ENCODE data around the gene CD2. TPM values are rescaled to one million over a fixed set of nuclear protein-coding genes. Genes with fewer than 3 reads are reported as not detected.
"Not testable (repeated sequence)": the region's sequence is repeated elsewhere in the genome, so short reads cannot be mapped to it uniquely, and the experiment has no call there.

The CD2 gene
- total and polyA plus RNA-seq, 2 of the 8 experiments (the other 6 are each of a cell fraction or from before 2014, with no cell fraction given) = not detected

- H4K20me1 ChIP-seq (replicated peaks in 1 of 2; ENCODE audit: control insufficient read depth in 1 of 2, insufficient read depth in 2 of 2, low read length in 2 of 2); H4K5ac ChIP-seq (ENCODE audit: insufficient read length, low read depth, low read length); POLR2A ChIA-PET (ENCODE audit: partially characterized antibody); H3K4ac ChIP-seq (replicated peaks; ENCODE audit: insufficient read length, low read depth, low read length); H4K91ac ChIP-seq (replicated peaks; ENCODE audit: insufficient read length, low read length); H3K23me2 ChIP-seq (ENCODE audit: low read depth, low read length); H2BK5ac ChIP-seq (ENCODE audit: low read depth, low read length); H2BK15ac ChIP-seq (ENCODE audit: low read length); H3K9ac ChIP-seq (replicated peaks in 1 of 4; ENCODE audit: extremely low read depth in 1 of 4, low read depth in 3 of 4, low read length in 3 of 4); H2BK12ac ChIP-seq (ENCODE audit: low read depth, low read length); H2BK20ac ChIP-seq (ENCODE audit: low read length); H2AFZ ChIP-seq (ENCODE audit: low read length); DNase-seq (ENCODE audit: low read depth in 1 of 2, low spot score in 2 of 2); H4K8ac ChIP-seq (ENCODE audit: extremely low read depth, insufficient read depth, low read length); H3K36me3 ChIP-seq (ENCODE audit: control insufficient read depth in 2 of 4, insufficient read depth in 4 of 4, low read length in 3 of 4); H2AK5ac ChIP-seq (ENCODE audit: low read depth, low read length); H3K27ac ChIP-seq (ENCODE audit: low read depth, low read length); H3K4me2 ChIP-seq (ENCODE audit: insufficient read depth in 1 of 2, low read depth in 2 of 2, low read length in 2 of 2); H3K4me1 ChIP-seq (replicated peaks in 1 of 4; ENCODE audit: control insufficient read depth in 3 of 4, insufficient read depth in 4 of 4, low read length in 3 of 4); H2BK120ac ChIP-seq (replicated peaks; ENCODE audit: low read depth, low read length); H3K4me3 ChIP-seq (ENCODE audit: extremely low read depth in 1 of 4, insufficient read depth in 2 of 4, low read depth in 3 of 4, low read length in 4 of 4); H3K79me1 ChIP-seq (ENCODE audit: low read depth, low read length); H3K23ac ChIP-seq (ENCODE audit: insufficient read length); H3K14ac ChIP-seq (ENCODE audit: insufficient read length); H3K18ac ChIP-seq (ENCODE audit: extremely low read depth, low read length); H3K79me2 ChIP-seq (ENCODE audit: control insufficient read depth in 1 of 2, insufficient read depth in 2 of 2, low read length in 2 of 2); H3K27me3 ChIP-seq (replicated peaks in 1 of 4; ENCODE audit: control insufficient read depth in 3 of 4, extremely low read depth in 1 of 4, insufficient read depth in 3 of 4, low read length in 3 of 4); H3K9me3 ChIP-seq (ENCODE audit: insufficient read depth in 2 of 2, low read depth in 1 of 2, low read length in 1 of 2); H3K56ac ChIP-seq (replicated peaks; ENCODE audit: insufficient read length, low read depth, low read length); FAIRE-seq: not testable (repeated sequence)
- 83% methylated on average over 5 of the region's 5 CpGs; no CpG with 5 or more reads in 1 of the 2 experiments for WGBS, 2 experiments (ENCODE audit: extremely low coverage in 1 of 2, insufficient coverage in 1 of 2, insufficient read length in 1 of 2, insufficient replicate concordance in 2 of 2, low coverage in 1 of 2, low lambda C conversion rate in 2 of 2, missing lambda C conversion rate in 1 of 2)
- CTCF ChIA-PET (ENCODE audit: partially characterized antibody) = interaction anchor here (1.1 kb wide), 1 partner anchor 124 kb away, joined by 3 read pairs; no protein-coding TSS in a partner anchor
These were observed 4.2 kb downstream of the CD2 start for GRCh38 chr1:116758456-116758815.

Measured in H1 (cell line).